AG04449 (cell line): ENCODE measurements around the gene RICTOR.

Experiments
- CTCF ChIA-PET: fragments of 350-600 bp; formaldehyde crosslinking; extraction: SDS; loops from one replicate; lab custom pipeline; 2021; ENCODE audit warnings: antibody characterized with exemption; lab: Yijun Ruan, JAX
- POLR2A ChIA-PET: fragments of 400-600, 350-600 bp; formaldehyde crosslinking; extraction: SDS; loops from one replicate; lab custom pipeline; 2020; ENCODE audit warnings: antibody characterized with exemption, inconsistent platforms; lab: Yijun Ruan, JAX
- DNase-seq: peaks from one replicate; pipeline ENCODE4 v3.0.0-alpha.2; 2010; ENCODE audit warnings: low read depth, low spot score
- H3K4me3 ChIP-seq: 2 replicates; pipeline ENCODE4 v1.5.1; 2011; ENCODE audit warnings: low read depth, mild to moderate bottlenecking, control low read depth, low read length
- TF ChIP-seq, protein P1 (sequence below): IDR thresholded peaks from one replicate; pipeline ENCODE4 v1.5.1; 2011; ENCODE audit warnings: mild to moderate bottlenecking, moderate library complexity, low read length, control low read depth, inconsistent platforms; ENCODE audit not compliant: insufficient read depth; ENCODE audit errors: missing control alignments

The RICTOR gene

DNA sequence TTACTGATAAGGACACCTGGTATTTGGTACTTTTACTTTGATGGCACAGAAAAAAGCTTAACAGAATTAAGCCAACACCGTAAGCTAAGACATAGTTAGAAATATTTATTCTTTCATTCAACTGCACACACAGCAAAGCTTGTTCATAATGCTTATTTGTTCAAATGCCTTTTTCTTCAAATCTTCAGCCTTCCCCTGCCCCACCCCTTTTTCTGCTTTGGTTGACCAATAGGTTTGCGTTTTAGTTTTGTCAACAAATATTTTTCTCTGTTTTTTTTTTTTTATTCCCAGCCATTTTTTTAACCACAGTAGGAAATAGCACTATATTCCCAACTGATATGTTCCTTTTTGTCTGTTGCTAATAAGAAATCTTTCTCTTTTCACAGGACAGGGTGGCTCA, 4.9 kb upstream of the RICTOR start:
- DNase-seq, result no peak
- ChIA-PET CTCF (interaction anchor here (1.3 to 4.0 kb wide), 11 partner anchors 8 to 205 kb away, joined by 3 to 61 read pairs (median 16); no protein-coding TSS in a partner anchor), POLR2A (no interaction called here)
- H3K4me3 ChIP-seq, result no peak overlapping the region
- TF ChIP-seq, protein P1, sequence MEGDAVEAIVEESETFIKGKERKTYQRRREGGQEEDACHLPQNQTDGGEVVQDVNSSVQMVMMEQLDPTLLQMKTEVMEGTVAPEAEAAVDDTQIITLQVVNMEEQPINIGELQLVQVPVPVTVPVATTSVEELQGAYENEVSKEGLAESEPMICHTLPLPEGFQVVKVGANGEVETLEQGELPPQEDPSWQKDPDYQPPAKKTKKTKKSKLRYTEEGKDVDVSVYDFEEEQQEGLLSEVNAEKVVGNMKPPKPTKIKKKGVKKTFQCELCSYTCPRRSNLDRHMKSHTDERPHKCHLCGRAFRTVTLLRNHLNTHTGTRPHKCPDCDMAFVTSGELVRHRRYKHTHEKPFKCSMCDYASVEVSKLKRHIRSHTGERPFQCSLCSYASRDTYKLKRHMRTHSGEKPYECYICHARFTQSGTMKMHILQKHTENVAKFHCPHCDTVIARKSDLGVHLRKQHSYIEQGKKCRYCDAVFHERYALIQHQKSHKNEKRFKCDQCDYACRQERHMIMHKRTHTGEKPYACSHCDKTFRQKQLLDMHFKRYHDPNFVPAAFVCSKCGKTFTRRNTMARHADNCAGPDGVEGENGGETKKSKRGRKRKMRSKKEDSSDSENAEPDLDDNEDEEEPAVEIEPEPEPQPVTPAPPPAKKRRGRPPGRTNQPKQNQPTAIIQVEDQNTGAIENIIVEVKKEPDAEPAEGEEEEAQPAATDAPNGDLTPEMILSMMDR, result no peak

DNA sequence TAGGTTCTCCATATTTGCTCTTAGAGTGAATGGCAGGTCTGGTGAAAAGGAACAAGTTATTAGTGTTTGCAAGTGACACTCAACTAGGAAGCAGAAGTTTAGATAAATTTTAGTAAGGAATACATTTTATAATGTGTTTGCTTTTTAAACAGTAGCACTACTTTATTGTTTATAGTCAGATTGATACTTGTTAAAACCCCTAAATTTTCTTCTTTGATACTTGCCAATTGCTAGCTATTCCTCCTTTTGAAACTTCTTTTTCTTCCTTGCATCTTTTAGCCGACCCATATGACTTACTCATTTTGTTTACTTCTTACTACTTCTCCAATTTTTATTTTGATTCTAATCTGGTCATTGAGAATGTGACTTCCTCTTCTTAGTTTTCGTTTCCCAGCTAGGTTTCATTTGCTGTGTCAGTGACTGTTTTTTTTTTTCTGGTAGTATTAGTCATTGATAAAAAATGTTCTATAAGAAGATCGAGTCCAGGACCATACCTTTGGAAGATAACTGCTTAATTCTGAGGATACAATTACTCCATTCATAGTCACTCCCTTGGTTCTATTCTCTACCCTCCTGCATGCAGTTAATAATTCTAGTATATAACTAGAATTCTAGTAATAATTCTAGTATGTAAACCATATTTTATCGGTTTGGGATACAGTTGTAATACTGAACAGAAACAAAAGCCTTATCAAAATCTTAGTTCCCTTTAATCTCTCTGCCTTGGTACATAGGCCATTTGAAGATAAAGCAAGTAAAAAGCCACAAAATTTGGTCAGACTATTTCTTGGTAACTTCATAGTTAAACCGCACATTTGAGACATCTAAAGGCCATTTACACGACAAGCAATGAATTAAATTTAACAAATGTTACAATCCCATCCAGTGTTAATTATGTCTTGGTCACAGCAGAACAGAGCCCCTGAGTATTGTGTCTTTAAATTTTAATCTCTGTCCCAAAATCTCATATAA, 2.8 kb upstream of the RICTOR start:
- POLR2A ChIA-PET, result no interaction called here
- TF ChIP-seq, protein P1, result no peak
- CTCF ChIA-PET, result no interaction called here
- DNase-seq, result no peak
- H3K4me3 ChIP-seq, result no peak overlapping the region

DNA sequence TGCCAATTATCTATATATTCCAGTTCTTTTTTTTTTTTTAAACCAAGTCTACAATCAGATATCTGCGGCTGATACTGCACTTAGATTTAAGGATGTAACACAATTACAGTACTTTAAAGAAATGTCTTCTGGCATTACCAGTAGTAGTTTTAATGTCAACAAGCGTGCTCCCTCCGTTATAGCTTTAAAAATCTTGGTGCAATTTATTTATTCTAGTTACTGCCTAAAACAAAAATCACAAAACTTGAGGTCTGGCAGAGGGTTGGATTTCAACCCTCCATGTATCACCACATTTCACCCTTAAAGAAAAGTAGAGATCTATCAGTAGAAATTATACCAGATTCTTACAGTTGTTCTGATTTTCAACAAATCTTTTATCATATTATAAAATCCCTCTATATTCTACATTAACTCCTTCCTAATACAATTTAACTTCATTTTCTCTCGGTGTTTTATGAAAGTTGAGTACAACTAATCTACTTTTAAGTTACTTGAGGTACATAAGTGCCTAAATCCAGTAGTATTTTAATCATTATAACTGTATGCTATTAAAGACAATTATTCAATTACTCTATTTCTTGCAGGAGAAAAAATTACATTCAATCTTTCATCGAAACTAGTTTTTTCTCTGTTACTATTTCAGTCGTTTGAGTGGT, 2.0 kb upstream of the RICTOR start:
- ChIA-PET POLR2A (no interaction called here), CTCF (interaction anchor here (0.7 kb wide), 1 partner anchor 10 kb away, joined by 3 read pairs; no protein-coding TSS in a partner anchor)
- H3K4me3 ChIP-seq, result no peak overlapping the region
- no peak for DNase-seq
- TF ChIP-seq, protein P1, result no peak

DNA sequence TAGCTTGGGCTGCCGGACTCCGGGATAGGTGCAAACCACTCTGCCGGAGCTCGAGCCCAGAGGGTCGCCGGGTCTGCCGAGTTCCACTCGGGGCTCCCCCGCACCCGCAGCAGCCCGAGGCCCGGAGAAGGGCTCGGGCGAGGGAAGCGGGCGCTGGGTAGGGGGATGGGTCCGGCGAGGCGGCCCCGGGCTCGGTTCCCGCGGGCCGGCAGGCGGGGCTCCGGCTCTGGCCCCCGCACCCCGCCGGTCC, 507 bp downstream of the RICTOR start:
- H3K4me3 ChIP-seq, result peak overlapping the region; percentile 87
- ChIA-PET CTCF (no interaction called here), POLR2A (no interaction called here)
- DNase-seq, result no peak
- TF ChIP-seq, protein P1, result no peak

DNA sequence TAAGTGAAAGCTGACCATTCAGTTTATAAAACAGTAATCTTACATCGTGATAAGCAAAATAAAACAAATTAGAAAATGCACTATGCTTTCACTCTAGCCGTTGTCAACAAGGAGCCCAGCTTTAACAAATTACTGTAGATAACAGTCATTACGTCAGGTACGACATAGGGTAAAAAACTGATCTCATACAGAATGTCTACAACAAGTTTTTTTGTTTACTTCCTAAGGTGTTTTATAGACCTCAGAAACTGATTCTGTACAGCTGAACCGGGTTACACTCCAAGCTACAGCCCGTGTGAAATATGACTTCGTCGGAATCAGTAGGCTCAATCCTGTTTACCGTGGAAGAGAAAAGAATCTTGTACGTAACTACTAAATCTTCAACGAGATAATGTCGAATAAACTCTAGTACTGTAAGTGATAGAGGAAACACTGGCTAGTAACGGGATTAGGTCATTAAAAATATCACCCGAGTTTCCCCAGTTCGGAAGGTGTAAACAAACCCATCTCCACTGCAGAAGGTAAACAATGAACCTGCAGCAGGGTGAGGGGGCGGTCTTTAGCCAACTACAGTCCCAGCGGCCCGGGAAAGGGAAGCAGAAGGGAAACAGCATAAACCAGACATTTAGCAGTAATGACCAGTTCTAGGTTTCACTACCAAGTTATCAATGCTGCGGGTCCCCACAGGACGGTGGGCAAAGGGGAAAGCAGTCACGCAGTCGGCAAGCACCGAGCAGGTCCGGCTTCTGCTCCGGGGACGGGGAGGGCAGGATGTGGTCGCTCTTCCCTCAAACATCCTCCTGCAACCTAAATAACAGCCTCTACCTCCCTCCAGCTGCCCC, 1.1 kb downstream of the RICTOR start:
- H3K4me3 ChIP-seq, result peak overlapping the region; percentile 87
- no peak for DNase-seq
- ChIA-PET CTCF (interaction anchor here (0.6 to 0.9 kb wide), 3 partner anchors 8 to 171 kb away, joined by 3 to 4 read pairs (median 3); no protein-coding TSS in a partner anchor), POLR2A (no interaction called here)
- TF ChIP-seq, protein P1, result no peak

DNA sequence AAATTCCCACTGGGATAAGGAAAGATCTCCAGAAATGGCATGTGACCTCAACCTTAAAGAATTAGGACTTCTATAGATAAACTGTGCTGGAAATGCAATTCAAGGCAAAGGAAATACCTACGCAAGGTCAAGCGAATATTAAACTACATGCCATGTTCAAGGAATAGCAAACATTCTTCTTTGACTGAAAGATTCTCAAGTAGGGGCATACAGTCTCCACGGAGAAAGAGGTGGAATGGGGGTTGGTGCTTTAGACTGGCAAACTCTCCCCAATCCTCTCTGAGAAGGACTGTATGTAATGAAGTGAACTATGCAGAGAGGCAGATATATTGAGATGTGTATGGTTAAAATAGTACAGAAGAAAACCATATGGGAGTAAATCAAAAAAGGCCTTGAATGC, 6.1 kb downstream of the RICTOR start:
- TF ChIP-seq, protein P1, result no peak
- POLR2A ChIA-PET, result no interaction called here
- H3K4me3 ChIP-seq, result no peak overlapping the region
- DNase-seq, result no peak
- CTCF ChIA-PET, result interaction anchor here (1.9 kb wide), 1 partner anchor 12 kb away, joined by 7 read pairs; no protein-coding TSS in a partner anchor
